GM12864 (cell line): ENCODE data around the gene NR2F2.

Experiments
- DNase-seq: peaks from one replicate; pipeline ENCODE4 v3.0.0-alpha.2; 2011; ENCODE audit warnings: low read depth
- H3K4me3 ChIP-seq: 2 replicates; pipeline ENCODE4 v1.5.1; 2011; ENCODE audit warnings: mild to moderate bottlenecking, low read depth, low read length, control low read depth
- TF ChIP-seq, protein P1 (sequence below): IDR thresholded peaks from 2 replicates; pipeline ENCODE4 v1.5.1; 2011; ENCODE audit warnings: low read depth, mild to moderate bottlenecking, moderate library complexity, low read length, control low read depth, inconsistent platforms; ENCODE audit errors: missing control alignments

NR2F2 gene

DNA sequence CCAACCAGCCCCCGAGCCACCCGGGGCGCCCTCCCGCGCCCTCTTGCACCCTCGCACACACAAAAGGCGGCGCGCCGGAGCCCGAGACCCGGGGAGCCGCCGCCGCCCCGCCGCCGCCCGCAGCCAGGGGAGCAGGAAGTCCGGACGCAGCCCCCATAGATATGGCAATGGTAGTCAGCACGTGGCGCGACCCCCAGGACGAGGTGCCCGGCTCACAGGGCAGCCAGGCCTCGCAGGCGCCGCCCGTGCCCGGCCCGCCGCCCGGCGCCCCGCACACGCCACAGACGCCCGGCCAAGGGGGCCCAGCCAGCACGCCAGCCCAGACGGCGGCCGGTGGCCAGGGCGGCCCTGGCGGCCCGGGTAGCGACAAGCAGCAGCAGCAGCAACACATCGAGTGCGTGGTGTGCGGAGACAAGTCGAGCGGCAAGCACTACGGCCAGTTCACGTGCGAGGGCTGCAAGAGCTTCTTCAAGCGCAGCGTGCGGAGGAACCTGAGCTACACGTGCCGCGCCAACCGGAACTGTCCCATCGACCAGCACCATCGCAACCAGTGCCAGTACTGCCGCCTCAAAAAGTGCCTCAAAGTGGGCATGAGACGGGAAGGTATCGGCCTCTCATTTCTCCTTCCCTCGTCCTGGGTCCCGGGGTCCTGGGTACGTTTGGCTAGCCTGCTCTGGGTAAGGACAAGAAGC, 1.6 kb downstream of the NR2F2 start:
- no peak for DNase-seq
- TF ChIP-seq, protein P1, sequence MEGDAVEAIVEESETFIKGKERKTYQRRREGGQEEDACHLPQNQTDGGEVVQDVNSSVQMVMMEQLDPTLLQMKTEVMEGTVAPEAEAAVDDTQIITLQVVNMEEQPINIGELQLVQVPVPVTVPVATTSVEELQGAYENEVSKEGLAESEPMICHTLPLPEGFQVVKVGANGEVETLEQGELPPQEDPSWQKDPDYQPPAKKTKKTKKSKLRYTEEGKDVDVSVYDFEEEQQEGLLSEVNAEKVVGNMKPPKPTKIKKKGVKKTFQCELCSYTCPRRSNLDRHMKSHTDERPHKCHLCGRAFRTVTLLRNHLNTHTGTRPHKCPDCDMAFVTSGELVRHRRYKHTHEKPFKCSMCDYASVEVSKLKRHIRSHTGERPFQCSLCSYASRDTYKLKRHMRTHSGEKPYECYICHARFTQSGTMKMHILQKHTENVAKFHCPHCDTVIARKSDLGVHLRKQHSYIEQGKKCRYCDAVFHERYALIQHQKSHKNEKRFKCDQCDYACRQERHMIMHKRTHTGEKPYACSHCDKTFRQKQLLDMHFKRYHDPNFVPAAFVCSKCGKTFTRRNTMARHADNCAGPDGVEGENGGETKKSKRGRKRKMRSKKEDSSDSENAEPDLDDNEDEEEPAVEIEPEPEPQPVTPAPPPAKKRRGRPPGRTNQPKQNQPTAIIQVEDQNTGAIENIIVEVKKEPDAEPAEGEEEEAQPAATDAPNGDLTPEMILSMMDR: no peak
- H3K4me3 ChIP-seq: no peak overlapping the region

DNA sequence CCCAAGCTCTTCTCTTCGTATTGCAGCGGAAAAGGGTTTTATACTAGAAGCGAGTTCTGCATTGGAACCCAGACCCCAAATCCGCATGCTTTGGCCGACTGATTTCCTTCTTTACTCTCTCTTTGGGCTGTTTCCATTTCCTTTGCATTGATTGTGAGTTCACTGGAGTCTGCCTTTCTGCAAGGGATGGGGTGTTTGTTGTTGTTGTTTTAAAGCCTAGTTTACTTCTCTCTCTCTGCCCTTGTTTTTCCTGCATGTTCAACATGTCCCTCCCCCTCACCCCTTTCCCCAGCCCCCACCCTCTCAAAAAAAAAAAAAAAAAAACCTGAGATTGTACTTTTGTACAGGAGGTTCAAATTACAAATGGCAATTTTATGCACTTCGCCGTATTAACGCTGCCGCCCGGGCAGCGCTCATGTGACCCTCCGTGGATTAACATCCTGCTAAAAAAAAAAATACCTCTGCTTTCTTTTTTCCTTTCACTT, 2.2 kb downstream of the NR2F2 start:
- no peak for DNase-seq
- TF ChIP-seq, protein P1: no peak
- H3K4me3 ChIP-seq: no peak overlapping the region

DNA sequence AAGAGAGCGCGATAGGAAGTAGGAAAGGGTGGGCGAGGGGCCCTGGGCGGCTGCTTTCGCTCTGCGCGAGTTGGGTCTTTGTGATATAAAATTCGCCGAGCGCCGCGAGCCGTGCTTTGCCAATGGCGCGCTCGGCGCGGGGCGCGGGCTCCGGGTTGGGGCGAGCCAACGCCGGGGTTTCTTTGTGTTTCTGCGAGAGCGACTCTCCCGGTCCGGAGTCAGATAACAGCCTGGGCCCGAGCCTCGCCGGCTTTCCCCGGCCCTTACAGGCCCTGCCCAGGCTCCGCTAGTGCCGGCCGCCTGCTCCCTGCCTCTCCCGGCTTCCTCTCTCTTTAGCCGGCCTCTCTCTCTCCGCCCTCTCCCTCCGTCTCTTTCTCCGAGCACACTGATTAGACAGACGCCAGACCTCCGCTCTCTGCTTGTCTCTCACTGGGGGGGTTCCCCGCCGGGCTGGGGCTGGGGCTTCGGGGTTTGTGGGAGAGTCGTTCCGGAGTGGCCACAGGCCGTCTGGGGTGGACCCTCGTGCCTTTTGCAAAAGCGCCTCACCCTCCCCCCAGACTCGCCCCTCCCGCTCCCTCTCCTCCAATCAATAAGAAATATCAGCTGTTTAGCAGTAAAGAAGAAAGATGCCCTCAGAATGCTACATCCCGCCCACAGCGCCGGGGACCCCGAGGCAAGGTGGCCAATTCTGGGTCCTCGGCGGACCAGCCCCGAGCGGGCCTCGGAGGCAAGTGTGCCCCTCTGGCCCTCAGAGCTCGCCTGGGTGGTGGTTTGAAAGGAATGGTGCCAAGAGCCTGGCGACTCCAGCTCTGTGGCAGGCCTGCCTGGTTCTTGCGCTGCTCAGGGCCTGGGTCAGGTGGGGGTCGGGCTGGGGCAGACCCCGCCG, 2.9 kb downstream of the NR2F2 start:
- no peak overlapping the region for H3K4me3 ChIP-seq
- DNase-seq: no peak
- TF ChIP-seq, protein P1: no peak

DNA sequence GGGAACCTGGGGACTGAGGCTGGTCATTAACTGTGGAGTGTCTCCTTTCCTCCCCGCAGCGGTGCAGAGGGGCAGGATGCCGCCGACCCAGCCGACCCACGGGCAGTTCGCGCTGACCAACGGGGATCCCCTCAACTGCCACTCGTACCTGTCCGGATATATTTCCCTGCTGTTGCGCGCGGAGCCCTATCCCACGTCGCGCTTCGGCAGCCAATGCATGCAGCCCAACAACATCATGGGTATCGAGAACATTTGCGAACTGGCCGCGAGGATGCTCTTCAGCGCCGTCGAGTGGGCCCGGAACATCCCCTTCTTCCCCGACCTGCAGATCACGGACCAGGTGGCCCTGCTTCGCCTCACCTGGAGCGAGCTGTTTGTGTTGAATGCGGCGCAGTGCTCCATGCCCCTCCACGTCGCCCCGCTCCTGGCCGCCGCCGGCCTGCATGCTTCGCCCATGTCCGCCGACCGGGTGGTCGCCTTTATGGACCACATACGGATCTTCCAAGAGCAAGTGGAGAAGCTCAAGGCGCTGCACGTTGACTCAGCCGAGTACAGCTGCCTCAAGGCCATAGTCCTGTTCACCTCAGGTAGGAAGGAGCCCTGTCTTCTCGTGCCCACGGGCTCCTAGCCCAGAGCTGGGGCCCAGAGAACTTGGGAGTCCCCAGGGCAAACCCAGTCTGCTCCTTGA, 3.7 kb downstream of the NR2F2 start:
- no peak for DNase-seq
- H3K4me3 ChIP-seq: no peak overlapping the region
- TF ChIP-seq, protein P1: no peak

DNA sequence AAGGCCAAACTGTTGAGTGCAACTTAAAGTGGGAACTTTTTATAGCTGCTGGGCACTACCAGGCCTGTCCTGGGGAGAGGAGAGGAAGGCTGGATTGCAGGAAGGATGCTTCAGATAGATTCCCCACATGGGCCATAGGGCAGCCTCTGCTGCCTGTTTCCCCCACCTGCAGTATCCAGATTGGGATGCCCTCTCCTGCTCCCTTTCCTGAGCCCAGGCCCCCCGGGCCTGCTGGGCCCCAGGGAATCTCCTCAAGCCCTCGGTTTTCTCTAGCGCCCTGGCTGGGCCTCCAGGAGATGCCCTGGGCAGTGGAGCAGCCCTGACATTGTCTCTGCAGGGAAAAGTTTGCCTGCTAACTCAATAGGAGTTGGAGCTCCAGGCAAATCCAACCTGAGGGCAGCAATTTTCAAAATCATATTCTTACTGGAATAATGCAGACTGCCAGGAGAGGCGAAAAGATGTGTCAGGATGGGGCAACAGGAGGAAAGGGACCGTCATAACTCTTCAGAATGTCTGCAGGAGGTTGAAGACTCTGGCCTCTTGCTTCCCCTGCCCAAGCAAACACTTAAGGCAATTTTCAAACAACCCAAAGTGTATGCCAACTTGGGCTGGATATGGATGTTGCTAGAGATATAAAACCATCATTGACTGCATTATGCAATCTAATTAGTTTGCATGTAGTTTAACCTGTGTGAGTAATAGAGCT, 4.4 kb downstream of the NR2F2 start:
- no peak for DNase-seq
- TF ChIP-seq, protein P1: no peak
- no peak overlapping the region for H3K4me3 ChIP-seq

DNA sequence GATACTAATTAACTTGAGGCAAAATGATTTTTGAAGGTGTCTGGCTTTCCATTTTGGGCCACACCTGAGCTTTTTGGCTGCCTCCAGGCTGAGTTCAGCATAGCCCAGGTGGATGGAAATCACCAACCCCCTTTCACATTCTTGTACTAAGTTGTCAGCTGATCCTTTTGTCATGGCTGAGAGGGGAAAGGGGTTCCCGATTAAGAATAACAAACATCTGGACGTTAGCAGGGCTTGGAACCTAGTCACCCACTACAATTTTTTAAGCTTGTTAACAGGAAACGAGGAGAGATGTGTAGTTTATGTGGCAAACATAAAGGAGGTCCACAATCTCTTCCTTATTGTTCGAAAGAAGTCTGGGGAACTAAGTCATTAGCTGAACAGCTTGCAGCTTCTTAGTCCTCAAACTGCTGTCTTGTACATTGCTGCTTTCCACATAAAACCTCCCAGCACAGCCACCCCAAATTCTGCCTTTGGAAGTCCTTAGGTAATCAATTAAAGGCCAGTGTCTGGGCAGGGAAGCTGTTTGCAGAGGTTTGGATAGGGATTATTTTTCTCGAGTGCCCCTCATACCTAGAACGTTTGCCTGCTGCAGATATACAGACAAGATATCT, 5.0 kb downstream of the NR2F2 start:
- TF ChIP-seq, protein P1: no peak
- DNase-seq: no peak
- H3K4me3 ChIP-seq: no peak overlapping the region
